Measurements from ENCODE around the gene CLIC4.
"Not testable (repeated sequence)": the region's sequence is repeated elsewhere in the genome, so short reads cannot be mapped to it uniquely, and the experiment has no call there.

CLIC4 gene

GRCh38 chr1:24704411-24705259 lies 40.6 kb upstream of the CLIC4 start:
- no peak overlapping the region for H3K4me3 ChIP-seq (ENCODE audit: low read length)
- TF ChIP-seq, protein P1, sequence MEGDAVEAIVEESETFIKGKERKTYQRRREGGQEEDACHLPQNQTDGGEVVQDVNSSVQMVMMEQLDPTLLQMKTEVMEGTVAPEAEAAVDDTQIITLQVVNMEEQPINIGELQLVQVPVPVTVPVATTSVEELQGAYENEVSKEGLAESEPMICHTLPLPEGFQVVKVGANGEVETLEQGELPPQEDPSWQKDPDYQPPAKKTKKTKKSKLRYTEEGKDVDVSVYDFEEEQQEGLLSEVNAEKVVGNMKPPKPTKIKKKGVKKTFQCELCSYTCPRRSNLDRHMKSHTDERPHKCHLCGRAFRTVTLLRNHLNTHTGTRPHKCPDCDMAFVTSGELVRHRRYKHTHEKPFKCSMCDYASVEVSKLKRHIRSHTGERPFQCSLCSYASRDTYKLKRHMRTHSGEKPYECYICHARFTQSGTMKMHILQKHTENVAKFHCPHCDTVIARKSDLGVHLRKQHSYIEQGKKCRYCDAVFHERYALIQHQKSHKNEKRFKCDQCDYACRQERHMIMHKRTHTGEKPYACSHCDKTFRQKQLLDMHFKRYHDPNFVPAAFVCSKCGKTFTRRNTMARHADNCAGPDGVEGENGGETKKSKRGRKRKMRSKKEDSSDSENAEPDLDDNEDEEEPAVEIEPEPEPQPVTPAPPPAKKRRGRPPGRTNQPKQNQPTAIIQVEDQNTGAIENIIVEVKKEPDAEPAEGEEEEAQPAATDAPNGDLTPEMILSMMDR (IDR thresholded peaks at IDR 0.05; ENCODE audit: insufficient read depth, low read depth, low read length, missing control alignments): no peak
- DNase-seq (ENCODE audit: low read depth): peak; percentile 90

- TF ChIP-seq, protein P1 (IDR thresholded peaks at IDR 0.05; ENCODE audit: insufficient read depth, low read depth, low read length, missing control alignments): peak; percentile 16
- peak overlapping the region; percentile 35 for H3K4me3 ChIP-seq (ENCODE audit: low read length)
- peak; percentile 94 for DNase-seq (ENCODE audit: low read depth)
Observed at GRCh38 chr1:24705260-24706073, 39.8 kb upstream of the CLIC4 start.

GRCh38 chr1:24706074-24706389 lies 39.2 kb upstream of the CLIC4 start:
- DNase-seq (ENCODE audit: low read depth): not testable (repeated sequence)
- H3K4me3 ChIP-seq (ENCODE audit: low read length): peak overlapping the region; percentile 35

DNA sequence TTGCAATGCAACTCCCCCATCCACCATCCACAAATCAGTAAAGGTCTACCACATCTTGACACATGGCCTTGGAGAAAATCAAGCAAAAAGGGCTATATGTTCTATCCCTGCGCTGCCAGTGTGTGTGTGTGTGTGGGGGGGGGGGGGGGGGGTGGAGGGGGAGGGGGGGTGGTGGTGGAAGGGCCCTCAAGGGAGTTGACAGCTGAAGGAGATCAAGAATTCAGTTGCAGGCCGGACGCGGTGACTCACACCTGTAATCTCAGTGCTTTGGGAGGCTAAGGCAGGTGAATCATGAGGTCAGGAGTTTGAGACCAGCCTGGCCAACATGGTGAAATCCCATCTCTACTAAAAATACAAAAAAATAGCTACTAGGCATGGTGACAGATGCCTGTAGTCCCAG lies 37.6 kb upstream of the CLIC4 start:
- TF ChIP-seq, protein P1 (IDR thresholded peaks at IDR 0.05; ENCODE audit: insufficient read depth, low read depth, low read length, missing control alignments): no peak
- DNase-seq (ENCODE audit: low read depth): peak; percentile 58
- no peak overlapping the region for H3K4me3 ChIP-seq (ENCODE audit: low read length)

DNA sequence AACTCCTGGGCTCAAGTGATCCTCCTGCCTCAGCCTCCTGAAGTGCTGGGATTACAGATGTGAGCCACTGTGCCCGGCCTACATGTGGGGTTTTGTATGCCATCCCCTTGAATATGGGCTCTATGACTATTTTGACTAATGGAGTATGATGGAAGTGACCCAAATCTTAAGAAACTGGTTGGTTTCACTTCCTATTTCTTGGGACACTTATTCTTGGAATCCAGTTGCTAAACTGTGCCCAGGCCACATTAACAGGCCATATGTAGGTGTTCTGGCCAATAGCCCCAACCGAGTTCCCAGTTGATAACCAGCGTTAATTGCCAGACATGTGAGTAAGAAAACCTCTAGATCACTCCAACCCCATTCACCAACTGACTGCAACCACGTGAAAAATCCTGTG lies 36.3 kb upstream of the CLIC4 start:
- TF ChIP-seq, protein P1 (IDR thresholded peaks at IDR 0.05; ENCODE audit: insufficient read depth, low read depth, low read length, missing control alignments): no peak
- DNase-seq (ENCODE audit: low read depth): no peak
- no peak overlapping the region for H3K4me3 ChIP-seq (ENCODE audit: low read length)

- DNase-seq (ENCODE audit: low read depth): no peak
- H3K4me3 ChIP-seq (ENCODE audit: low read length): no peak overlapping the region
- TF ChIP-seq, protein P1 (IDR thresholded peaks at IDR 0.05; ENCODE audit: insufficient read depth, low read depth, low read length, missing control alignments): no peak
Observed at GRCh38 chr1:24709791-24710441, 35.3 kb upstream of the CLIC4 start.

DNA sequence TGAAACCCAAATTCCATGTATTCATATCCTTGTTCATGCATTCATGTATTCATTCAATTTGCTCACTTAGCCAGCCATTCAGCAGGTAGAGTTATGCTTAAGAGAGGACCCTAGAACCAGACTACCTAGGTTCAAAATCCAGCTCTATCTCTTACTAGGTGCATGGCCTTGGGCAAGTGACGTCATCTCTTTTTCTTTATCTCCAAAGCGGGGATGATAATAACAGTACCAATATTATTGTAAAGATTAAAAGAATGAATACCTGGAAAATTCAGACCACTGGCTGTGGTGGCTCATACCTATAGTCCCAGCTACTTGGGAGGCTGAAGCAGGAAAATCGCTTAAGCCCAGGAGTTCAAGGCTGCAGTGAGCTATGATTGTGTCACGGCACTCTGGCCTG lies 33.9 kb upstream of the CLIC4 start:
- TF ChIP-seq, protein P1 (IDR thresholded peaks at IDR 0.05; ENCODE audit: insufficient read depth, low read depth, low read length, missing control alignments): no peak
- DNase-seq (ENCODE audit: low read depth): no peak
- H3K4me3 ChIP-seq (ENCODE audit: low read length): no peak overlapping the region
